GM23338 (cell line): ENCODE data around the gene NWD2. TPM values are rescaled to one million over a fixed set of nuclear protein-coding genes. Genes with fewer than 3 reads are reported as not detected.

Experiments
- ATAC-seq: fragments of 200-7000 bp; cut with Tn5 transposase; 3 replicates; pipeline ENCODE4 v1.9.1; 2020
- DNase-seq: peaks from one replicate; pipeline ENCODE4 v3.0.0-alpha.2; 2015; ENCODE audit warnings: low spot score
- H2AFZ ChIP-seq: fragments of 200-600 bp; sonication (generic); 2 replicates; pipeline ENCODE4 v1.8.0; 2016; ENCODE audit warnings: antibody characterized with exemption, mild to moderate bottlenecking, moderate library complexity
- H3F3A ChIP-seq: fragments of 200-600 bp; sonication (generic); replicated peaks from 2 replicates; pipeline ENCODE4 v1.8.0; 2017; ENCODE audit warnings: antibody characterized with exemption, mixed run types, low read depth
- H3K27ac ChIP-seq: fragments of 200-600 bp; sonication (generic); 2 replicates; pipeline ENCODE4 v1.6.1; 2016; ENCODE audit warnings: low read depth
- H3K27me3 ChIP-seq: fragments of 200-600 bp; sonication (generic); 2 replicates; pipeline ENCODE4 v1.8.0; 2016; ENCODE audit warnings: mild to moderate bottlenecking, mixed run types, moderate library complexity; ENCODE audit not compliant: insufficient read depth
- H3K36me3 ChIP-seq: fragments of 200-600 bp; sonication (generic); 2 replicates; pipeline ENCODE4 v1.8.0; 2016; ENCODE audit warnings: mild to moderate bottlenecking; ENCODE audit not compliant: insufficient read depth
- H3K4me1 ChIP-seq: fragments of 200-600 bp; sonication (generic); 2 replicates; pipeline ENCODE4 v1.8.0; 2016; ENCODE audit warnings: mild to moderate bottlenecking, moderate library complexity; ENCODE audit not compliant: insufficient read depth
- H3K4me2 ChIP-seq: fragments of 200-600 bp; sonication (generic); 2 replicates; pipeline ENCODE4 v1.7.1; 2017; ENCODE audit warnings: mixed run types
- H3K4me3 ChIP-seq: fragments of 200-600 bp; sonication (generic); 2 replicates; pipeline ENCODE4 v1.6.1; 2016; ENCODE audit warnings: mixed run types
- H3K79me2 ChIP-seq: fragments of 200-600 bp; sonication (generic); replicated peaks from 2 replicates; pipeline ENCODE4 v1.8.0; 2017; ENCODE audit warnings: mild to moderate bottlenecking; ENCODE audit not compliant: insufficient read depth
- H3K9me2 ChIP-seq: fragments of 200-600 bp; sonication (generic); 2 replicates; pipeline ENCODE4 v1.8.0; 2017; ENCODE audit not compliant: insufficient read depth
- H4K20me1 ChIP-seq: fragments of 200-600 bp; sonication (generic); replicated peaks from 2 replicates; pipeline ENCODE4 v1.8.0; 2017; ENCODE audit warnings: mild to moderate bottlenecking; ENCODE audit not compliant: insufficient read depth
- H3K27ac Mint-ChIP-seq: 2 replicates; pipeline ENCODE4 v1.8.0; 2020; ENCODE audit warnings: inconsistent platforms, mild to moderate bottlenecking, moderate library complexity, mixed read lengths
- H3K27me3 Mint-ChIP-seq: 3 replicates; pipeline ENCODE4 v1.8.0; 2022; ENCODE audit warnings: low read depth, mild to moderate bottlenecking, moderate library complexity, mixed read lengths, inconsistent platforms; ENCODE audit not compliant: insufficient read depth, poor library complexity
- H3K36me3 Mint-ChIP-seq: 3 replicates; pipeline ENCODE4 v1.8.0; 2021; ENCODE audit warnings: low read depth, mild to moderate bottlenecking, inconsistent platforms, moderate library complexity, mixed read lengths
- H3K4me1 Mint-ChIP-seq: 3 replicates; pipeline ENCODE4 v1.8.0; 2020; ENCODE audit warnings: mild to moderate bottlenecking, inconsistent platforms, mixed read lengths
- H3K4me3 Mint-ChIP-seq: 3 replicates; pipeline ENCODE4 v1.8.0; 2021; ENCODE audit warnings: moderate library complexity, mild to moderate bottlenecking, inconsistent platforms, mixed read lengths
- H3K9me3 Mint-ChIP-seq: 3 replicates; pipeline ENCODE4 v1.8.0; 2020; ENCODE audit warnings: moderate library complexity, mild to moderate bottlenecking, inconsistent platforms, mixed read lengths
- CTCF ChIP-seq, 2 experiments: fragments of 200-600 bp in 1 of 2; sonication (generic) in 1 of 2; conservative IDR thresholded peaks; 2 replicates each; pipeline versions ENCODE4 v1.5.1 to v1.6.1; 2016 to 2017; ENCODE audit warnings: antibody characterized with exemption in 2 of 2, low read depth in 2 of 2, mild to moderate bottlenecking in 2 of 2, moderate library complexity in 1 of 2
- ETS1 ChIP-seq: IDR thresholded peaks from 2 replicates; pipeline ENCODE4 v1.6.1; 2016; ENCODE audit warnings: antibody characterized with exemption
- EZH2 ChIP-seq: fragments of 200-600 bp; sonication (generic); IDR thresholded peaks from one replicate; pipeline ENCODE4 v1.8.0; 2017; ENCODE audit warnings: antibody characterized with exemption, mild to moderate bottlenecking, low read depth; ENCODE audit not compliant: unreplicated experiment
- EZH2phosphoT487 ChIP-seq: fragments of 200-600 bp; sonication (generic); IDR thresholded peaks from one replicate; pipeline ENCODE4 v1.8.1; 2018; ENCODE audit warnings: antibody characterized with exemption; ENCODE audit not compliant: unreplicated experiment
- JUNB ChIP-seq: IDR thresholded peaks from one replicate; pipeline ENCODE4 v1.6.1; 2016; ENCODE audit warnings: antibody characterized with exemption; ENCODE audit not compliant: unreplicated experiment
- POLR2AphosphoS5 ChIP-seq: IDR thresholded peaks from 2 replicates; pipeline ENCODE4 v1.6.1; 2016; ENCODE audit warnings: antibody characterized with exemption, low read depth
- REST ChIP-seq: IDR thresholded peaks from one replicate; pipeline ENCODE4 v1.6.1; 2018; ENCODE audit warnings: antibody characterized with exemption; ENCODE audit not compliant: unreplicated experiment
- STAT1 ChIP-seq: IDR thresholded peaks from one replicate; pipeline ENCODE4 v1.6.1; 2016; ENCODE audit warnings: antibody characterized with exemption; ENCODE audit not compliant: unreplicated experiment
- ZNF114 ChIP-seq: fragments of 250-450 bp; sonication (Bioruptor Pico); IDR thresholded peaks from 2 replicates; pipeline ENCODE4 v1.5.0; 2020; ENCODE audit warnings: mild to moderate bottlenecking, moderate library complexity
- polyA plus RNA-seq: library from polyadenylated mRNA; unstranded; fragments of >200 nt; fragmentation: Nextera tagmentation; extraction: Ambion mirVana; gene quantifications from 2 replicates; pipeline ENCODE4 v1.2.1, GENCODE V29; 2016
- total RNA-seq: library from RNA; depleted of rRNA; stranded (reverse); fragments of >200 nt; shearing (Covaris generic); gene quantifications from 2 replicates; pipeline ENCODE4 v1.2.3, GENCODE V29; 2014

NWD2 gene
- total and polyA plus RNA-seq, 2 experiments from 2014 or later, result 0.07 TPM; not detected in 1

GRCh38 chr4:37489697-37490096 lies 245.2 kb downstream of the NWD2 start:
- H3K27ac ChIP-seq, result no peak overlapping the region
- no peaks in the 10 kb centered on the region for H3K79me2 ChIP-seq
- H3K4me3 ChIP-seq, result no peak overlapping the region
- no peak overlapping the region for H3K27ac Mint-ChIP-seq
- H4K20me1 ChIP-seq, result no peaks in the 10 kb centered on the region
- H3K4me1 ChIP-seq, result no peaks in the 10 kb centered on the region
- no peak for TF ChIP-seq REST
- TF ChIP-seq ZNF114, result no peak
- no peak for TF ChIP-seq EZH2
- no peak for TF ChIP-seq ETS1
- no peak for TF ChIP-seq JUNB
- TF ChIP-seq CTCF (conservative IDR thresholded peaks at IDR 0.05; ENCODE audit: low read depth in 2 of 2), result no peak
- no peaks in the 10 kb centered on the region for H3K9me3 Mint-ChIP-seq
- H3K27me3 Mint-ChIP-seq, result peaks cover 2% of the 10 kb centered on the region
- no peak overlapping the region for H3K4me2 ChIP-seq
- no peak overlapping the region for H3K4me3 Mint-ChIP-seq
- DNase-seq (no peak), ATAC-seq (no peak)
- no peaks in the 10 kb centered on the region for H3K4me1 Mint-ChIP-seq
- no peaks in the 10 kb centered on the region for H3K27me3 ChIP-seq
- no peak overlapping the region for H2AFZ ChIP-seq
- no peaks in the 10 kb centered on the region for H3F3A ChIP-seq
- no peaks in the 10 kb centered on the region for H3K36me3 Mint-ChIP-seq
- H3K36me3 ChIP-seq, result no peaks in the 10 kb centered on the region
- 0 out of 2 replicates have a peak, but pooled peaks cover 2% of the 10 kb centered on the region for H3K9me2 ChIP-seq

GRCh38 chr4:37490391-37491347 lies 246.1 kb downstream of the NWD2 start:
- Mint-ChIP-seq H3K36me3 (no peaks in the 10 kb centered on the region), H3K4me3 (no peak overlapping the region), H3K27ac (no peak overlapping the region), H3K9me3 (no peaks in the 10 kb centered on the region), H3K27me3 (peaks cover 2% of the 10 kb centered on the region), H3K4me1 (no peaks in the 10 kb centered on the region)
- H3K9me2 ChIP-seq, result 0 out of 2 replicates have a peak, but pooled peaks cover 2% of the 10 kb centered on the region
- H2AFZ ChIP-seq, result no peak overlapping the region
- ATAC-seq (no peak), DNase-seq (no peak)
- H3K27me3 ChIP-seq, result no peaks in the 10 kb centered on the region
- no peaks in the 10 kb centered on the region for H3K79me2 ChIP-seq
- H3K4me1 ChIP-seq, result no peaks in the 10 kb centered on the region
- H3K4me3 ChIP-seq, result no peak overlapping the region
- H3K36me3 ChIP-seq, result no peaks in the 10 kb centered on the region
- H3F3A ChIP-seq, result no peaks in the 10 kb centered on the region
- H4K20me1 ChIP-seq, result no peaks in the 10 kb centered on the region
- no peak overlapping the region for H3K4me2 ChIP-seq
- H3K27ac ChIP-seq, result no peak overlapping the region
- no peak for TF ChIP-seq ZNF114
- TF ChIP-seq EZH2phosphoT487, result no peak
- no peak for TF ChIP-seq POLR2AphosphoS5
- no peak for TF ChIP-seq EZH2
- no peak for TF ChIP-seq STAT1
- TF ChIP-seq REST, result no peak
- TF ChIP-seq JUNB, result no peak
- no peak for TF ChIP-seq ETS1
